ENCODE data around the gene HAVCR1.
"Not testable (repeated sequence)": the region's sequence is repeated elsewhere in the genome, so short reads cannot be mapped to it uniquely, and the experiment has no call there.

HAVCR1 gene

GRCh38 chr5:157057459-157058370, 1.2 kb downstream of the HAVCR1 start:
- ChIA-PET POLR2A (no interaction called here), CTCF (no interaction called here)
- DNase-seq (ENCODE audit: extremely low spot score): no peak
- no peak for TF ChIP-seq CTCF (IDR thresholded peaks at IDR 0.05; ENCODE audit: control extremely low read depth, extremely low read depth, low read depth, missing control alignments)

- CTCF ChIA-PET; DNase-seq (ENCODE audit: extremely low spot score); POLR2A ChIA-PET: not testable (repeated sequence)
These were observed 2.1 kb downstream of the HAVCR1 start for GRCh38 chr5:157056848-157057247.

- TF ChIP-seq CTCF (IDR thresholded peaks at IDR 0.05; ENCODE audit: control extremely low read depth, extremely low read depth, low read depth, missing control alignments): no peak
- no peak for DNase-seq (ENCODE audit: extremely low spot score)
- ChIA-PET CTCF (interaction anchor here (1.1 to 1.4 kb wide), 2 partner anchors 24 to 42 kb away, joined by 3 to 6 read pairs; no protein-coding TSS in a partner anchor), POLR2A (no interaction called here)
These were observed 7.2 kb downstream of the HAVCR1 start for GRCh38 chr5:157051604-157052245.

GRCh38 chr5:157050050-157050449, 8.9 kb downstream of the HAVCR1 start:
- TF ChIP-seq CTCF (IDR thresholded peaks at IDR 0.05; ENCODE audit: control extremely low read depth, extremely low read depth, low read depth, missing control alignments): no peak
- DNase-seq (ENCODE audit: extremely low spot score): no peak
- POLR2A ChIA-PET: no interaction called here
- CTCF ChIA-PET: interaction anchor here (1.0 to 1.4 kb wide), 2 partner anchors 31 to 98 kb away, joined by 3 read pairs; no protein-coding TSS in a partner anchor

GRCh38 chr5:157049605-157050004, 9.3 kb downstream of the HAVCR1 start:
- TF ChIP-seq CTCF (IDR thresholded peaks at IDR 0.05; ENCODE audit: control extremely low read depth, extremely low read depth, low read depth, missing control alignments): no peak
- POLR2A ChIA-PET: no interaction called here
- DNase-seq (ENCODE audit: extremely low spot score): no peak
- CTCF ChIA-PET: interaction anchor here (1.0 to 1.4 kb wide), 2 partner anchors 31 to 97 kb away, joined by 3 read pairs; no protein-coding TSS in a partner anchor

- ChIA-PET CTCF (interaction anchor here (0.6 kb wide), 1 partner anchor 26 kb away, joined by 4 read pairs; no protein-coding TSS in a partner anchor), POLR2A (no interaction called here)
- no peak for DNase-seq (ENCODE audit: extremely low spot score)
- TF ChIP-seq CTCF (IDR thresholded peaks at IDR 0.05; ENCODE audit: control extremely low read depth, extremely low read depth, low read depth, missing control alignments): no peak
These were observed 11.0 kb downstream of the HAVCR1 start for GRCh38 chr5:157047898-157048297.

- CTCF ChIA-PET: interaction anchor here (1.2 to 1.6 kb wide), 2 partner anchors 9 to 20 kb away, joined by 3 to 4 read pairs; no protein-coding TSS in a partner anchor
- DNase-seq (ENCODE audit: extremely low spot score); POLR2A ChIA-PET: not testable (repeated sequence)
These were observed 11.9 kb downstream of the HAVCR1 start for GRCh38 chr5:157047016-157047415.

Measured in GM10248 (cell line).